HG03175 (cell line): ENCODE results near the gene PDE6H.

Source experiments
- ATAC-seq: cut with Tn5 transposase; IDR thresholded peaks from one replicate; pipeline ENCODE4 v1.9.1; 2021; ENCODE audit warnings: mild to moderate bottlenecking, moderate library complexity; ENCODE audit not compliant: unreplicated experiment

Gene PDE6H

GRCh38 chr12:14999695-15000365 lies 27.0 kb downstream of the PDE6H start:
- ATAC-seq, result no peak

- no peak for ATAC-seq
Observed at GRCh38 chr12:15000575-15000974, 27.7 kb downstream of the PDE6H start.

GRCh38 chr12:15001733-15002382 lies 29.0 kb downstream of the PDE6H start:
- no peak for ATAC-seq

DNA sequence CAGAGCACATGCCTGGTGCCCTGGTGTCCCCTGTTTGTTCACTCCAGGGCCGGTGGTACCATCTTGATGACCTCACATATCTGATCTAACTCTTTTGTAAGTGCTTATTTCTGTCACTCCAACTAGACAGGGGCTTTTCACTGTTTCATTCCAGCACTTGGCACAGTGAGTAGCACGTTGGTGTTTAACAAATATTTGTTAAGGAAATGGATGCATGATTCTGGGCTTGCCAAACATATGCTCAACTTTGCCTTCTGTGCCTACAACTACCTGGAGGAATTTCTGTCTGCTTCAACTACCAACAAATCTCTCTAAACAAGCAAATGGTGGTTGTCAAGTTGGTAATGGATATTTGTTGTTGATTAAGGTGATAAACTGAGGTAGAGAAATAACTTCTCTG lies 31.6 kb downstream of the PDE6H start:
- no peak for ATAC-seq

DNA sequence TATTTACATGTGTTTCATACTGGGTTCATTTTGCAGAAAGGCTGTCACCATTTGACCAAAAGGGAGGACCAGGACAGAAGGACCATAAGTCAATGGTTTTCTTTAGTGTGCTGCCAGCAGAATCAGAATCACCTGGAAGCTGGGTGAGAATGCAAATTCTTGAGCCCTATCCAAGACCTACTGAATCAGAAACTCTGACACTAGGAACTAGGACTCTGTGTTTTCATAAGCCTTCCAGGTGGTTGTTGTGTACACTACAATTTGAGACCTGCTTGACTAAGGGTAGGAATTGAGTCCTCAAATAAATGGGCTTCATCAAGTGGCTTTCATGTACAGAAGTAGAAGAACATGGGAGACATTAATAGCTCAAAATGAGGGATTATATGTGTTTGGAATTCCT lies 32.2 kb downstream of the PDE6H start:
- no peak for ATAC-seq

DNA sequence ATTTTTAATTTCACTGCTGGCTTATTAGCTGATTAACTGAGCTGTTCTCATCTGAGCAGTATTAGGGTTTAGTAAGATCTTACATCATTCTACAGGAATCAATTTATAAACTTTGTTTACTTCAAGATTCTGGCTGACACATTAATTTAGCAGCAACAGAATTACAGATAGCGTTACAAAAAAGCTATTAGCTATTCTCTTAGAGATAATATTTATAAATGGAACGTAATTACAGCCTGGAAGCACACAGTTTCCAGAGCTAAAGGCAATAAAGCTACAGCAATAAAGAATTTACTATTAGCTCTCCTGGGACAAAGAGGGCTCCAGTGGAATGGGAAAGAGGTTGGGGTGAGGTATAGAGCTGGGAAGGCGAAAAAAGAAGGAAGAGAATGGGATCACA lies 34.7 kb downstream of the PDE6H start:
- no peak for ATAC-seq

GRCh38 chr12:15011162-15011561 lies 38.3 kb downstream of the PDE6H start:
- peak; percentile 53 for ATAC-seq

- no peak for ATAC-seq
Observed at GRCh38 chr12:15013634-15014179, 40.9 kb downstream of the PDE6H start.

- ATAC-seq, result no peak
Observed at GRCh38 chr12:15014708-15015107, 41.9 kb downstream of the PDE6H start.

- ATAC-seq, result no peak
Observed at GRCh38 chr12:15015121-15015520, 42.3 kb downstream of the PDE6H start.

DNA sequence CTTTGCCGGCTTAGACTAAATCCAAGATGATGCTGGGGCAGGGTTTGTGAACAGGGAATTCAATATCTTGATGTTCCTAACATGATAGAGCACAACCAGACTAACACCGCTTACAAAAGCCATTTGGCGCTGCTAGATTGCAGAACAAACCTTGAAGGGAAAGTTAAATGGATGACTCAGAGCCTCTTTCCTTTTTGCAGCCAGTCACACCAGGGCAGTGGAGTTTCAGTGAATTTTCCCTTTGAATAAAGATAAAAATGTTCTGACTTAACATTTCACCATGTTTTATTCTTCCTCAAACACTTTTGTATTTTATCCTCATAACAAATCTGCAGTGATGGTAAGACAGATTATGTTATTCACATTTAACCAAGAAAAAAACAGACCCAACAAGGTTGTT lies 47.3 kb downstream of the PDE6H start:
- no peak for ATAC-seq
